Thyroid gland (tissue), 4 donors: ENCODE data around the gene ACAD11.

ENCODE experiments used
- CTCF ChIP-seq, 6 experiments: fragments of 200-600 bp in 3 of 6; fragments of 450-650 bp in 3 of 6; sonication (generic) in 3 of 6; IDR thresholded peaks; one replicate each; pipeline ENCODE4 v1.5.1; 2016 to 2019; ENCODE audit warnings: antibody characterized with exemption in 6 of 6, mild to moderate bottlenecking in 2 of 6, inconsistent platforms in 1 of 6, moderate library complexity in 1 of 6
- POLR2A ChIP-seq, 2 donors: fragments of 450-650 bp; IDR thresholded peaks; one replicate each; pipeline ENCODE4 v1.6.1; 2017; ENCODE audit warnings: antibody characterized with exemption in 2 of 2, mild to moderate bottlenecking in 2 of 2, moderate library complexity in 1 of 2

- TF ChIP-seq POLR2A (IDR thresholded peaks at IDR 0.05) (no peak), CTCF (IDR thresholded peaks at IDR 0.05) (no peak)
Measured at GRCh38 chr3:132543011-132543739, 116.4 kb downstream of the ACAD11 start.
